Endothelial cell of umbilical vein (primary cell): ENCODE results near the gene ATP13A5.

Experiments used
- CTCF ChIP-seq, 2 donors: IDR thresholded peaks; 1 replicate in 1 of 2; 2 replicates in 1 of 2; pipeline ENCODE4 v1.5.1; 2011; ENCODE audit warnings: low read length in 2 of 2, mild to moderate bottlenecking in 2 of 2, moderate library complexity in 2 of 2, control low read depth in 1 of 2, inconsistent platforms in 1 of 2, low read depth in 1 of 2; ENCODE audit not compliant: insufficient read depth in 1 of 2; ENCODE audit errors: extremely low read depth in 1 of 2
- EZH2 ChIP-seq: IDR thresholded peaks from 2 replicates; pipeline ENCODE4 v1.6.1; 2012; ENCODE audit warnings: borderline replicate concordance, low read depth, mild to moderate bottlenecking, moderate library complexity, low read length, inconsistent platforms; ENCODE audit not compliant: severe bottlenecking
- POLR2A ChIP-seq: IDR thresholded peaks from 2 replicates; pipeline ENCODE4 v1.6.1; 2012; ENCODE audit warnings: low read depth, mild to moderate bottlenecking, control low read depth, low read length
- POLR2AphosphoS5 ChIP-seq: IDR thresholded peaks from 2 replicates; pipeline ENCODE4 v1.6.1; 2012; ENCODE audit warnings: low read depth, mild to moderate bottlenecking, control low read depth, low read length, moderate library complexity; ENCODE audit not compliant: insufficient read depth

- TF ChIP-seq CTCF (IDR thresholded peaks at IDR 0.05; ENCODE audit: extremely low read depth in 1 of 2, insufficient read depth in 1 of 2, low read depth in 1 of 2, low read length in 2 of 2), result no peak
- TF ChIP-seq EZH2, result no peak
- TF ChIP-seq POLR2A, result no peak
- TF ChIP-seq POLR2AphosphoS5, result no peak
These were observed 962 bp downstream of the ATP13A5 start for GRCh38 chr3:193377591-193377990.
